ENCODE data around the gene TMA7B.

Gene TMA7B

GRCh38 chr22:40002935-40003715 is 42.9 kb downstream of the TMA7B start:
- no peak for DNase-seq (ENCODE audit: low read depth)

- DNase-seq (ENCODE audit: low read depth), result no peak
Observed at GRCh38 chr22:40004836-40005235, 44.6 kb downstream of the TMA7B start.

- no peak for DNase-seq (ENCODE audit: low read depth)
Observed at GRCh38 chr22:40006641-40007040, 46.4 kb downstream of the TMA7B start.

- no peak for DNase-seq (ENCODE audit: low read depth)
Observed at GRCh38 chr22:40007853-40008710, 47.9 kb downstream of the TMA7B start.

- no peak for DNase-seq (ENCODE audit: low read depth)
Observed at GRCh38 chr22:40008726-40009291, 48.6 kb downstream of the TMA7B start.

- no peak for DNase-seq (ENCODE audit: low read depth)
Observed at GRCh38 chr22:40009292-40009774, 49.1 kb downstream of the TMA7B start.

- no peak for DNase-seq (ENCODE audit: low read depth)
Observed at GRCh38 chr22:40009951-40010671, 49.9 kb downstream of the TMA7B start.

GRCh38 chr22:40010746-40011145 is 50.5 kb downstream of the TMA7B start:
- DNase-seq (ENCODE audit: low read depth), result no peak

Measured in stimulated activated CD8-positive, alpha-beta memory T cell treated with anti-CD3 and anti-CD28 coated beads, Interleukin-12 subunit alpha, Interleukin-12 subunit beta, amount 100 ng/mL, for 1 hour (primary cell).